NCI-H2107 treated with DMSO at 0.1 percent for 48 hours (cell line): ENCODE results near the gene WNK1.
"Not testable (repeated sequence)": the region's sequence is repeated elsewhere in the genome, so short reads cannot be mapped to it uniquely, and the experiment has no call there.

Experiments used
- DNase-seq: peaks from one replicate; lab custom pipeline; 2025; ENCODE audit not compliant: unreplicated experiment; lab: John Stamatoyannopoulos, UW

The WNK1 gene

DNA sequence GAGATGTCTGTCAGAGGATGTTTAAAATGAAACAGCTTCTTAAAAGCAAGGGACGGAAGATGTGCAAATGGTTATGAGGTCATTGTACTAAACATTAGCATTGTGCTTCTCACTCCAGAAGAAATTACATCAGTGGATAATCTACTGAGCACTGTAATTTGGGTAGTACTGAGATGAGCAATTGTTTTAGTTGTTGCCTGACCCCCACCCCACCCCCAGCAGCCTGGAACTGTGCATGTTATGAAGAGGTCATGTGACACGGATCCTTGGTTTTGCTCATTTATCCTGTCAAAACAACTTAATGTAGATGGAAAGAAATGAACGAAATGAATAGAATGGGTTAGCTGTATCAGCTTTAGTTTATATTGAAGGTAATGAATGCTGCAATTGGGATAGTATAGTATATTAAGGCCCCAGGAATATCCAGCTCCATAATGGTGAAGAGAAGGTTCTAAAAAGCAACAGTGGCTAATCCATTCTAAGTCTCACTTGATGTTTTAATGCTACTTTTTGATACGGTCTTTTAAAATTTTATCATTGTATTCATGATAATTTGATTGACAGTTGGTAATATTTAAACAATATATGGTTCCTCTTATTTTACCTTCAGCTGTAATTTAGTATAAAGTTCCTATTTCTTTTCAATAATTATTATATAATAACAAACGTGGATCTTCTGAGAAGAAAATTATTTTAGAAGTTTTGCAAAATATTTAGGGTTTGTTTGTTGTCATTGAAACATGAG lies 58.5 kb downstream of the WNK1 start:
- DNase-seq: no peak

DNA sequence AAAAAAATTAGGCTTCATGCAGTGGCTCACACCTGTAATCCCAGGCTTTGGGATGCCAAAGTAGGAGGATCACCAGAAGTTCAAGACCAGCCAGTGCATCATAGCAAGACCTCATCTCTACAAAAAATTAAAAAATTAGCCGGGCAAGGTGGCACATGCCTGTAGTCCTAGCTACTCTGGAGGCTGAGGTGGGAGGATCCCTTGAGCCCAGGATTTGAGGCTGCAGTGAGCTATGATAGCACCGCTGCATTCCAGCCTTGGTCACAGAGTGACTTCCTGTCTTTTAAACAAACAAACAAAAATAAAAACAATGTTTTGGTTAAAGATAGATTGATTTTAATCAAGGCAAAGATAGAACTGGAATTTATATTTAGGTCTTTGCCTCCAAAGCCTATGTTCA lies 60.6 kb downstream of the WNK1 start:
- no peak for DNase-seq

DNA sequence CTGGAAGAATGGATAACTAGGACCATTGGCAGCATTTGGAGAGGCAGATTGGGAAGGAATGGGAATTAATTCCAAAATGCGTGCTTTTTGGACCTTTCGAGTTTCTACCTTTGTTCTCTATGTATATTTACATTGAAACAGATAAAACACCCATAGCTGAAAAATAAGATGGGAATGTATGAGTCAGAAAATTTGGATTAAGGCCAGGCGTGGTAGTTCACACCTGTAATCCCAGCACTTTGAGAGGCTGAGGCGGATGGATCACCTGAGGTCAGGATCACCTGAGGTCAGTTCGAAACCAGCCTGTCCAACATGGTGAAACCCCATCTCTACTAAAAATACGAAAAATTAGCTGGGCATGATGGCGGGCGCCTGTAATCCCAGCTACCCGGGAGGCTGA lies 65.1 kb downstream of the WNK1 start:
- DNase-seq: not testable (repeated sequence)

DNA sequence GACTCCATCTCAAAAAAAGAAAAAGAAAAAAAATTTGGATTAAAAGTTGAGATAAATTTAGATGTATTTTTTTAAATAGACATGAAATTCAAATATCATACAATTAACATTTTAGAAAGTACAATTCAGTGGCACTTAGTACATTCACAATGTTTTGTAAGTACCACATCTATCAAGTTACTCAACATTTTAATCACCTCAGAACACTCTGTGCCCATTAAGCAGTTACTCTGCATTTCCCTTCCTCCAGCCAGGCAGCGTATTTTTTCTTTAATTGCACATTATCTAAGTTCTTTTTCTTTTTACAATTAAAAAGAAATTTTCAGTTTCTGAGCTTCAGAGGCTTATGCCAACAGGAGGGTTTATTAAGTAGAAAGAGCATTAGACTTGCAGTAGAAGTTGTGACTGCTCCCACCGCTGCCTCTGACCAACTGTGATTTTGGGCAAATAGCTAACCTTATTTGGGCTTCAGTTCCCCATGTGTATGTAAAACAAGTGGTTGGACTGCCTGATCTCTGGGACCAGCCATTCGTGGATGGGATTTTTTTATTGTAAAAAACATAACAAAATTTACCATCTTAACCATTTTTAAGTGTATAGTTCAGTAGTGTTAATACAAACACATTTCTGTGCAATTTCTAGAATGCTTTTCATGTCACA lies 65.7 kb downstream of the WNK1 start:
- no peak for DNase-seq

DNA sequence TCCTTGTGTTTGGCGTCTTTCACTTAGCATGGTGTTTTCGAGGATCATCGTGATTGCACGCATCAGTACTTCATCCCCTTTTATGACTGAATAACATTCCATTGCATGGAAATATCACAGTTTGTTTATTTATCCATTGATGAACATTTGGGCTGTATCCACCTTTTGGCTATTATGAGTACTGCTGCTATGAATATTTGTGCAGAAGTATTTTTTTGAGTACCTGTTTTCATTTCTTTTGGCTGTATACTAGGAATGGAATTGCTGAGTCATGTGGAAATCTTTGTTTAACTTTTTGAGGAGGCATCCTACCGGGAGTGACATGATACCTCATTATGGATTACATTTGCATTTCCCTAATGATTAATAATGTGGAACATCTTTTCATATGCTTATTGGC lies 66.4 kb downstream of the WNK1 start:
- no peak for DNase-seq

DNA sequence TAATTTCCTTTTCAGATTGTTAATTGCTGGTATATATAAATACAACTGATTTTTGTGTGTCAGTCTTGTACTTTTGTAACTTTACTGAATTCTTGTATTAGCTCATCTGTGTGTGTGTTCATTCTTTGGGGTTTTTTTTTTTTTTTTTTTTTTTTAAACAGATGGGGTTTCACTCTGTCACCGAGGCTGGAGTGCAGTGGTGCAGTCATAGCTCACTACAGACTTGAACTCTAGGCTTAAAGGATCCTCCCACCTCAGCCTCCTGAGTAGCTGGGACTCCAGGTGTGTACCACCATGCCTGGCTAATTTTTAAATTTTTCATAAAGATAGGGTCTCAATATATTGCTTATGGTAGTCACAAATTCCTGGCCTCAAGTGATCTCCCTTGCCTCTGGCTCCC lies 68.0 kb downstream of the WNK1 start:
- DNase-seq: no peak

DNA sequence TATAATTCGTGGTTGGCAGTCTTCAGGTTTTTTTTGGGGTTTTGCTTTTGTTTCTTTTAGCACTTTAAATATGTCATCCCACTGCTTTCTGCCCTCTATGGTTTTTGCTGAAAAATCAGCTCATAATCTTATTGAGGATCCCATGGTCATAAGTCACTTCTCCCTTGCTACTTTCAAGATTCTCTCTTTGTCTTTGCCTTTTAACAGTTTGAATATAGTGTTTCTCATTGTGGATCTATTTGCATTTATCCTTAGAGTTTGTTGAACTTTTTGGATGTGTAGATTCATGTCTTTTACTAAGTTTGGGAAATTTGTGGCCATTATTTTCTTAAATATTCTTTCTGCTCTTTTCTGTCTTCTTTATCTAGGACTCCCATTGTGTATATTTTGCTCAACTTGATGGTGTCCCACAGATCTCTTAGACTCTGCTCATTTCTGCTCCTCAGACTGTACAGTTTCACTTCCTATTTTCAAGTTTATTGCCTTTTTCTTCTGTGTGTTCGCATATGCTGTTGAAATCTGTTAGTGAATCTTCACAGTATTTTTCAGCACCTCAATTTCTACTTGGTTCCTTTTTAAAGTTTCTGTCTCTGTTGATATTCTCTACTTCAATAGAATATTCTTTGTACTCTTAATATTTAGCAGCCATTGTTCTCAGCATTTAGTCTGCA lies 70.8 kb downstream of the WNK1 start:
- no peak for DNase-seq

DNA sequence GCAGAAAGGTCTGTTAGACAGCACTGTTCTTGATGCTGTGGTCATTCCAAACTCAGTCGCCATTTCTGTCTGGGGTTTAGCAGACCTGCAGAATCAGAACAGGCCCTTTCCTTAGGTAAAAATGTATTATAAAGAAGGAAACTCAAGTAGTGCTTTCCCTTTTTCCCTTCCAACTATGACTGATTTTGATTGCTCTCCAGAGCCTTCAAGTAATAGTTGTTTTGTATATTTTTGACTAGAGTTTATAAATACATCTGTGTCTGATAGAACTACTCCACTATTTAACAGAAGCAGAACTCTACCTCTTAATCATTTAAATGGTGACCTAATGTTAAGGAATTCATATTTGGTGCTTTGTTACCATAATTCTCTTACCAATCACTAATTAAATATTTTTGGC lies 74.0 kb downstream of the WNK1 start:
- no peak for DNase-seq

DNA sequence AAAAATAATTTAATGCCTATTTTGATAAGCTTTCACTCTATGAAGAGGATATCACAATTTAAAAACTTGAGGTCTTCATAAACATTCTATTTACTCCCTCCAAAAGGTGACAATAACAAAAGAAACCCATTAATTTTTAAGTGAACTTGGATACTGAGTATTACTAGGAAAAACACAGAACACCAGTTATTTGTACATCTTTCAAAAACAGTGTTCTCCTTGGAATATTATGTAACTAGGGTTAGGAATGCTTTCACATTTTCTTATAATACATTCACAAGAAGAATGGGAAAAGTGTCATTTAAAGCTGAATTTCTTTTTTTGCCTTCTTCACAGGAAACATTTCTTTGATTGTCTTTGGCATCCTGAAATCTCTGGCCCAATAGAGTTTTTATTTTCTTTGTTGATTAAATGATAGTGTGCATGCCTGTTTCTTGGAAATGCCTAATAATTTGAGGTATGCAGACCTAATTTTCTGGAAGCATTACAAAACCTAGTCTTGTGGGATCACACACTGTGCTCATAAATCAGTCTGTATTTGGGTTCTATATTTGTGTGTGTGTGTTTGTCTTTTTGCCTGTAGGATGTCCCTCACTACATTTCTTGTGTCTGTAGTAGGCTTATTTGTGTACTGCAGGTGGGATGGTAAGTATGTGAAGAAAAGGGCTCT lies 76.5 kb downstream of the WNK1 start:
- no peak for DNase-seq

DNA sequence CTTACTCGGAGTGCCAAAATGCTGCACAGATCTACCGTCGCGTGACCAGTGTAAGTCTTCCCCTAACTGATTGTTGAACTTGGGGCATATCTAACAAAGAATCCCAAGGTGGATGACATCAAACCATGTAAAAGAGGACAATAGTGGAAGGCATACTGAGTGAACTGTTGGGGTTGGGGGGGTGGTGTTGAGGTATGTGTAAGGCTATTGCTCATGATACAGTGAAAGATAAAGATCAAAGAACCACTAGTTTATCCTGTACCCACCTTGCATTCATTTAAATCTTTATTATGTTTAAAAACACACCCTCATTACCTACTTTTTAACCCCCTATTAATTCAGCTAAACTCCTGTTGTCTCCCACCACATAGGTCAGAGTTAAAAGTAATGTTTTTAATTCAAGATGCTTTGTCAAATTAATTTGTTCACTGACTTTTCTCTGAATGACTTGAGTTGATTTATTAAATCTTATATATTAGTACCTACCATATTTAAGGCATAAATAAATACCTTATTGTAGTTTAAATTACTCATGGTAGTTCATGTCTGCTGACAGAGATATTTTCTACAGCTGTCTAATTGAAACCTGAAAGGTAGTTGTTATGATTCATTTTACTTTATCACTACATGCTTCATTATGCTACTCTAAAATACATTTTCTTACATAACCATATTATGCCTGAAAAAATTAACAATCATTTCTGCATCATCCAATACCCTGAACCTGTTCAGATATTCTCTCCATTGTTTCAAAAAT lies 77.9 kb downstream of the WNK1 start:
- no peak for DNase-seq

DNA sequence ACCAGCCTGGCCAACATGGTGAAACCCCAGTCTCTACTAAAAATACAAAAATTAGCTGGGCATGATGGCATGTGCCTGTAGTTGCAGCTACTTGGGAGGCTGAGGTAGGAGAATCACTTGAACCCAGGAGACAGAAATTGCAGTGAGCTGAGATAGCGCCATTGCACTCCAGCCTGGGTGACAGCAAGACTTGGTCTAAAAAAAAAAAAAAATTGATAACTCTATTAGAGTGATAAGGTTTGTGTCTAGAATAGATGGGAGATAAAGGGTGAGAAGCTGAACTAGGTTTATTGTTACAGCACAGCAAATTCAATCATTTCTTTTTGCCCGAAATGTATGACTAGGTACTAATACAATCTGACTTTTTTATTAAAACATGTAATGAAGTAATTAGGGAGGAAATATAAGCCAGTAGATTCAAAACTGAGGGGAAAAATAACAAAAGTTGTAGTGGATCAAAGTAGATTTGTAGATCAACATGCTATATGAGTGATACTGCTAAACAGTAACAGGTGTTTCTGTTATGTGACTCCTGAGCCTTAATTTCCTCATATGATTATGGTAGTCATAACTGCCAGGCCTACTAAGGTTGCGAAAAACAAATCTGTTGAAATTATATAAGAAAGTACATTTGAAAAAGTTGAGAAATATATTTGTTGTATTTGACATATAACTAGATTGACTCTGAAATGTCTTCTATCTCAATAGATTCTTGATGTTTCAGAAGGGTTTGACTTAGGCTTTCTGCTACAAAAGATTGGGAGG lies 83.6 kb downstream of the WNK1 start:
- no peak for DNase-seq

DNA sequence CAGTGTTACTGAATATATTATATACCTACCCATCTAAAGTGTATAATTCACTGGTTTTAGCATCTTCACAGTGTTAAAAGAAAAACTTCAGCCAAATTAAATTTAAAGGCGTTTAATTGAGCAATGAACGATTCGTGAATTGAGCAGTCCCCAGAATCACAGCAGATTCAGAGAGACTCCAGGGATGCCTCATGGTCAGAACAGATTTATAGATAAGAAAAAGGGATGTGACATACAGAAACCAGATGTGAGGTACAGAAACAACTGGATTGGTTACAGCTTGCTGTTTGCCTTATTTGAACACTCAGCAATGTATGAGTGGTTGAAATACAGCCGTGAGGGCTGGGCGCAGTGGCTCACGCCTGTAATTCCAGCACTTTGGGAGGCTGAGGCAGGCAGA lies 84.6 kb downstream of the WNK1 start:
- no peak for DNase-seq

DNA sequence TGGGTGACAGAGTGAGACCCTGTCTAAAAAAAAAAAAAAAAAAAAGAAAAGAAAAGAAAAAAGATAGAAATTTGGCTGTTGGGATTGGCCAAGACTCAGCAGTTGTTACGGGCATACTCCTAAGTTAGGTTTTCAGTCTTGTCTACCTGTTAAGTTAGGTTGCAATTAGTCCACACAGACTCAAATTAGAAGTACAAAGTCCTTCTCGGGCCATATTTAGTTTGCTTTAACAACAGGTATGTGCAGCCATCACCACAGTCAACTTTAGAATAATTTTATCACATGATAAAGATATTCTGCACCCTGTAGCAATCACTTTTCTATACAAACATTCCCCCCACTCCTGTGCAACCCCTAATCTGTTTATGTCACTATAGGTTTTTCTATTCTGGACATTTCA lies 85.2 kb downstream of the WNK1 start:
- no peak for DNase-seq

DNA sequence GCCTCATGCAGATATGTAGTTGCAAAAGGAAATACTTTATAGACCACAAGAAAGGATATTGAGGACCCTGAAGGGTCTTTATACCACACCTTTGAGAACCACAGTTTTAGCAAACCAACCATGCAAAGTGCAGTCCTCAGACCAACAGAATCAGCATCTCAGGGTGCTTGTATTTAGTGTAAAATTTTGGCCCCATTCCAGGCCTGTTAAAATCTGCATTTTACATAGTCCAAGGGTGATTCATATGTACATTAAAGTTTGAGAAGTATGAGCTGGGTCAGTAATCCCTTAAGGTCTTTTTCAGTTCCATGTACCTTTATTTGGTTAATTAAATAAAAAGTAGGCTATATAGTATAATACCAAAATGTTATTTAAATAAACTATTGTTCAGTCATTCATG lies 91.2 kb downstream of the WNK1 start:
- DNase-seq: no peak

DNA sequence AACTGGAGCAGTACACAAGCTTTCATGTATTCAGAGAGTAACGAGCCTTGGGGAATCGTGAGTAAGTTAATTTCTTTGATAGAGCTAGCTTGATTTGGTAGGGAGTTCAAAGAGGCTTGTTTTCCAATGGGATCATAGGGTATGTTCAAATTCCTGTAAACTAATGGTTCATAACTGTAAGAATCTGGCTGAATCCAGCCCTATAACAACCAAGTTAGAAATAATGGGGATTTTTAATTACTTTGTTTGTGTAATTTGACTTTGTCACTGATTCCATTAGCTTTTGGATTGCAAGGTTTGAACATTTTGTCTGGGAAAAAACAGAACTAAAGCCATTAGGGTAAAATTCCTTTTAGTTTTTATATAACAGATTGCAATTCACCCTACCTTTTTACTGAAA lies 94.0 kb downstream of the WNK1 start:
- DNase-seq: no peak

DNA sequence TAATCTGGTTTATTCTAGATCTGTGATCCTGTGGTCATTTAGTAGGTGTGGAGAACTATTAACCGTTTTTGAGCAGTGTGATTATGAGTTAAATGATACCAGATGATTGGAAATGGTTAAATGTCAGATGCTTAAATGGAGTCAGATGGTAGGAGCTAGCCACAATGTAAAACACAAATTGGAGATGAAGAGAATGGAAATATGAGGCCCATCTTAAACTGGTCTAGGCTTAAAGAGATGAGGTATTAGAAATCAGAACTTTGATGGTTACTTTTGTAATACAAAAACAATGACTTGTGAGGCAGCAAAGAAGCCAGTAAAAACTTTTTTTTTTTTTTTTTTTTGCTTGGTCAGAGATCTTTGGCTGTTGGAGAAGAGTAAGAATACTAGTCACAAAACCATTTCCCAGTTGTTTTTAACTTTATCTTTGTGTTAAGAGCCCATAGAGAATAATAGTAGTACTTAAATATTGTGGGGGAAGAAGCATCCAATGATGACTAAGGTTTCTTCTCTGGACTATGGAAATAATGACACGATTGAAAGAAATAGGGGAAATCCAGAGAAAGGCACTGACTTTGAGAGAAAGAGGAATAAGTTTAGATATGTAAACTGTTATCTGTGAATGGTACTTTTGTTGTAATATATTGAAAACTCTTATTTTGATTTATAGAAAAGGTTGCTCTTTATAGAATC lies 95.9 kb downstream of the WNK1 start:
- DNase-seq: no peak

DNA sequence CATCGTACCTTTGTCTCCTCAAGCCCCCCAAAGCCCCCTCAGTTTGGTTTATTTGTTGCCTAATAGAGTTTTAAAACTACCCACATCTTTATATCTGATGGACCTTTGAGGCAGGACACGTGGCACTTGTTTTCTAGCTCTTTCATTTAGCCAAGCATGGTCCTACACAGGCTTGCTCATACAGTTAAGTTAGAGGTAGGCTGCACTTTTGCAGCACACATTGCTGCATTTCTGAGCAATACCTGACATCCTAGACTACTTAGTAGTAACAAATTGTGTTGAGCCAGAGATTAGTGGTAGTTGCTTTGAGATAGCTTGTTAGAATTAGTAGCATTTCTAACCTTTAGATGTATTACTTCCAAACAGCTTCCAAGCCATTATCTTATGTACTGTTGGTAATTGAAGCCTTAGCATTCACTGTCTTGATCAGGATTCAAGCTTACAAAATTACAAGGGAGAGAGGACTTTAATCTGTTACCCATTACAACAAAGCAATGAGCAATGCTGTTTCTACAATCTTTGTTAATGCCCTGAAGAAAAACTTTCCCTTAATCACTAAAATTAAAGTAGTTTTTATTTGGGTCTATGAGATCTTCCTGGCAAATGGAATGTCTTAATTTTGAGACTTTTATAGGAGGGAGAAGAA lies 96.6 kb downstream of the WNK1 start:
- DNase-seq: no peak

DNA sequence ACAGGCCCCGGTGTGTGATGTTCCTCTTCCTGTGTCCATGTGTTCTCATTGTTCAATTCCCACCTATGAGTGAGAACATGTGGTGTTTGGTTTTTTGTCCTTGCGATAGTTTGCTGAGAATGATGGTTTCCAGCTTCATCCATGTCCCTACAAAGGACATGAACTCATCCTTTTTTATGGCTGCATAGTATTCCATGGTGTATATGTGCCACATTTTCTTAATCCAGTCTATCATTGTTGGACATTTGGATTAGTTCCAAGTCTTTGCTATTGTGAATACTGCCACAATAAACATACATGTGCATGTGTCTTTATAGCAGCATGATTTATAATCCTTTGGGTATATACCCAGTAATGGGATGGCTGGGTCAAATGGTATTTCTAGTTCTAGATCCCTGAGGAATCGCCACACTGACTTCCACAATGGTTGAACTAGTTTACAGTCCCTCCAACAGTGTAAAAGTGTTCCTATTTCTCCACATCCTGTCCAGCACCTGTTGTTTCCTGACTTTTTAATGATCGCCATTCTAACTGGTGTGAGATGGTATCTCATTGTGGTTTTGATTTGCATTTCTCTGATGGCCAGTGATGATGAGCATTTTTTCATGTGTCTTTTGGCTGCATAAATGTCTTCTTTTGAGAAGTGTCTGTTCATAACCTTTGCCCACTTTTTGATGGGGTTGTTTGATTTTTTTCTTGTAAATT lies 97.5 kb downstream of the WNK1 start:
- not testable (repeated sequence) for DNase-seq

DNA sequence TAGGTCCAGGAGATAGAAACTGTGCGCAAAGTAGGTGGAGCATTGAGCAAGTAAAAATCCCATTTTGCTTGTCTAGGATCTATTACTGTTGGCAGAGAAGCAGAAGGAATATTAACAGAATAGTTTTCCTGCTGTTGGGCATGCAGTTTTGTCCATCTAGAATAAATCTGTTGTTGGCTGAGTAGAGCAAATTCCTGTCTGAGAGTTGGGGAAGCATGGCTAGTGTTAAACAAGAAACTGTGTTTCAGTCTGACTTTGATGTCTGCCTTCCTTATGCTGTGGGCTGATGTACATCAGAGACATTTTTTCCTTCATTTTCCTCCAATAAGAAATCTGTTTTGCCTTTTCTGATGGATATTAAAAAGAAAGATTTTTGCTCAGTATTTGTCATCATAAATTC lies 99.0 kb downstream of the WNK1 start:
- DNase-seq: no peak
